K562 (cell line): Measurements from ENCODE around the gene TUBA4B. TPM values are rescaled to one million over a fixed set of nuclear protein-coding genes. Genes with fewer than 3 reads are reported as not detected.

Source experiments
- ATF1 ChIP-seq, 2 experiments: fragments of 450-650 bp in 1 of 2; IDR thresholded peaks; 2 replicates each; pipeline ENCODE4 v1.6.1; 2016; ENCODE audit warnings: missing compliant biosample characterization in 1 of 2, missing genetic modification characterization in 1 of 2
- CBX1 ChIP-seq: sonication (generic); IDR thresholded peaks from 2 replicates; pipeline ENCODE4 v1.6.1; 2016; ENCODE audit warnings: antibody characterized with exemption, low read depth, mild to moderate bottlenecking
- CEBPB ChIP-seq: fragments of 450-650 bp; IDR thresholded peaks from 2 replicates; pipeline ENCODE4 v1.6.1; 2016; ENCODE audit warnings: missing genetic modification characterization, missing compliant biosample characterization
- E2F6 ChIP-seq, 2 experiments: IDR thresholded peaks; 2 replicates each; pipeline ENCODE4 v1.6.1; 2011; ENCODE audit warnings: borderline replicate concordance in 1 of 2, control low read depth in 1 of 2, low read depth in 1 of 2, low read length in 1 of 2, mild to moderate bottlenecking in 1 of 2, mixed read lengths in 1 of 2, moderate library complexity in 1 of 2; ENCODE audit not compliant: insufficient read depth in 1 of 2, insufficient read length in 1 of 2, poor library complexity in 1 of 2, severe bottlenecking in 1 of 2; ENCODE audit errors: extremely low read depth in 1 of 2
- GTF2E2 ChIP-seq: fragments of 200-800 bp; sonication (Bioruptor generic); IDR thresholded peaks from 2 replicates; pipeline ENCODE4 v1.6.1; 2016; ENCODE audit warnings: missing genetic modification characterization, missing compliant biosample characterization
- L3MBTL2 ChIP-seq: fragments of 450-650 bp; IDR thresholded peaks from 2 replicates; pipeline ENCODE4 v1.6.1; 2016; ENCODE audit warnings: mild to moderate bottlenecking, moderate library complexity
- NCOA4 ChIP-seq: fragments of 450-650 bp; IDR thresholded peaks from 2 replicates; pipeline ENCODE4 v1.6.1; 2018; ENCODE audit warnings: mild to moderate bottlenecking; ENCODE audit not compliant: partially characterized antibody
- PKNOX1 ChIP-seq: fragments of 450-650 bp; IDR thresholded peaks from 2 replicates; pipeline ENCODE4 v1.6.1; 2016
- SMARCB1 ChIP-seq: IDR thresholded peaks from 2 replicates; pipeline ENCODE4 v1.6.1; 2011; ENCODE audit warnings: improper control_type of control experiment, low read depth; ENCODE audit not compliant: insufficient read length
- UBTF ChIP-seq, 2 experiments: IDR thresholded peaks; 2 replicates each; pipeline ENCODE4 v1.6.1; 2012; ENCODE audit warnings: improper control_type of control experiment in 2 of 2, low read depth in 2 of 2, low read length in 2 of 2, borderline replicate concordance in 1 of 2
- ZNF431 ChIP-seq: sonication (generic); formaldehyde crosslinking; IDR thresholded peaks from 2 replicates; pipeline ENCODE4 v1.8.0; 2022; ENCODE audit warnings: mild to moderate bottlenecking, missing genetic modification reagents
- ZNF57 ChIP-seq: fragments of 450-650 bp; formaldehyde crosslinking; IDR thresholded peaks from 2 replicates; pipeline ENCODE4 v1.4.0; 2020; ENCODE audit warnings: mild to moderate bottlenecking, moderate library complexity
- polyA plus RNA-seq, 8 experiments: library from polyadenylated mRNA; depleted of rRNA in 4 of 8; stranded (reverse) in 5 of 8; unstranded in 3 of 8; fragments of >200 nt; fragmentation: Nextera tagmentation in 2 of 8; fragmentation: Illumina TruSeq in 1 of 8; extraction: Ambion mirVana in 2 of 8; extraction: Trizol in 1 of 8; gene quantifications; 2 replicates each; pipeline versions ENCODE4 v1.2.1 to v1.2.3, GENCODE V29; 2011 to 2014; ENCODE audit warnings: inconsistent platforms in 1 of 8, missing spikeins in 1 of 8
- total RNA-seq, 7 experiments: library from RNA; depleted of rRNA in 6 of 7; stranded (reverse); fragments of >200 nt in 6 of 7; fragmentation: Illumina TruSeq in 2 of 7; extraction: Trizol in 2 of 7; gene quantifications; 2 replicates each; pipeline versions ENCODE4 v1.2.1 to v1.2.3, GENCODE V29; 2011 to 2021; ENCODE audit warnings: low replicate concordance in 1 of 7
- TF ChIP-seq, protein P1 (sequence below), 2 experiments: fragments of 450-650 bp; formaldehyde crosslinking in 1 of 2; IDR thresholded peaks; 2 replicates each; pipeline versions ENCODE4 v1.4.0 to v1.6.1; 2014 to 2020; ENCODE audit warnings: mild to moderate bottlenecking in 2 of 2, borderline replicate concordance in 1 of 2, low read depth in 1 of 2

Gene TUBA4B
- total and polyA plus RNA-seq, 9 of the 15 experiments (the other 6 are each of a cell fraction or from before 2014, with no cell fraction given), result 0.04 TPM; not detected in 8

- TF ChIP-seq E2F6 (IDR thresholded peaks at IDR 0.05; ENCODE audit: borderline replicate concordance in 1 of 2, extremely low read depth in 1 of 2, insufficient read depth in 1 of 2, insufficient read length in 1 of 2, low read depth in 1 of 2, low read length in 1 of 2, poor library complexity in 1 of 2, severe bottlenecking in 1 of 2), result peak in 1 of 2 experiments; percentile 32
- no peak for TF ChIP-seq CEBPB (tag)
- TF ChIP-seq, protein P1, sequence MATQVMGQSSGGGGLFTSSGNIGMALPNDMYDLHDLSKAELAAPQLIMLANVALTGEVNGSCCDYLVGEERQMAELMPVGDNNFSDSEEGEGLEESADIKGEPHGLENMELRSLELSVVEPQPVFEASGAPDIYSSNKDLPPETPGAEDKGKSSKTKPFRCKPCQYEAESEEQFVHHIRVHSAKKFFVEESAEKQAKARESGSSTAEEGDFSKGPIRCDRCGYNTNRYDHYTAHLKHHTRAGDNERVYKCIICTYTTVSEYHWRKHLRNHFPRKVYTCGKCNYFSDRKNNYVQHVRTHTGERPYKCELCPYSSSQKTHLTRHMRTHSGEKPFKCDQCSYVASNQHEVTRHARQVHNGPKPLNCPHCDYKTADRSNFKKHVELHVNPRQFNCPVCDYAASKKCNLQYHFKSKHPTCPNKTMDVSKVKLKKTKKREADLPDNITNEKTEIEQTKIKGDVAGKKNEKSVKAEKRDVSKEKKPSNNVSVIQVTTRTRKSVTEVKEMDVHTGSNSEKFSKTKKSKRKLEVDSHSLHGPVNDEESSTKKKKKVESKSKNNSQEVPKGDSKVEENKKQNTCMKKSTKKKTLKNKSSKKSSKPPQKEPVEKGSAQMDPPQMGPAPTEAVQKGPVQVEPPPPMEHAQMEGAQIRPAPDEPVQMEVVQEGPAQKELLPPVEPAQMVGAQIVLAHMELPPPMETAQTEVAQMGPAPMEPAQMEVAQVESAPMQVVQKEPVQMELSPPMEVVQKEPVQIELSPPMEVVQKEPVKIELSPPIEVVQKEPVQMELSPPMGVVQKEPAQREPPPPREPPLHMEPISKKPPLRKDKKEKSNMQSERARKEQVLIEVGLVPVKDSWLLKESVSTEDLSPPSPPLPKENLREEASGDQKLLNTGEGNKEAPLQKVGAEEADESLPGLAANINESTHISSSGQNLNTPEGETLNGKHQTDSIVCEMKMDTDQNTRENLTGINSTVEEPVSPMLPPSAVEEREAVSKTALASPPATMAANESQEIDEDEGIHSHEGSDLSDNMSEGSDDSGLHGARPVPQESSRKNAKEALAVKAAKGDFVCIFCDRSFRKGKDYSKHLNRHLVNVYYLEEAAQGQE (IDR thresholded peaks at IDR 0.05; ENCODE audit: borderline replicate concordance), result no peak
- TF ChIP-seq, protein P1 (CRISPR knock-in tag; IDR thresholded peaks at IDR 0.05; ENCODE audit: low read depth), result peak; percentile 57; the same call in 1 of the 2 replicates
- peak; percentile 73 for TF ChIP-seq GTF2E2 (tag)
- TF ChIP-seq ZNF431, result no peak
- no peak for TF ChIP-seq ZNF57 (CRISPR knock-in tag)
- TF ChIP-seq L3MBTL2, result peak; percentile 74
- no peak for TF ChIP-seq CBX1
- 0 out of 2 replicates have a peak, but pooled peaks have one; percentile 13 for TF ChIP-seq PKNOX1
- no peak for TF ChIP-seq ATF1 (CRISPR knock-in tag; IDR thresholded peaks at IDR 0.05)
- peak; percentile 82 for TF ChIP-seq ATF1 (tag; IDR thresholded peaks at IDR 0.05)
- 0 out of 4 replicates have a peak, but pooled peaks have one; percentile 24 to 50 for TF ChIP-seq UBTF (IDR thresholded peaks at IDR 0.05; ENCODE audit: borderline replicate concordance in 1 of 2, low read depth in 2 of 2, low read length in 2 of 2)
- TF ChIP-seq NCOA4, result no peak
- TF ChIP-seq SMARCB1, result no peak
These were observed 46.5 kb upstream of the TUBA4B start, which contains the start of gene ZFAND2B (continued) for GRCh38 chr2:219206328-219207133.
